Hair follicular keratinocyte (primary cell): ENCODE results near the gene DIS3L2. TPM values are rescaled to one million over a fixed set of nuclear protein-coding genes. Genes with fewer than 3 reads are reported as not detected.

Experiments used
- total RNA-seq: library from RNA; depleted of rRNA; stranded (reverse); fragments of >200 nt; gene quantifications from 2 replicates; pipeline ENCODE4 v1.2.3, GENCODE V29; 2015

The DIS3L2 gene
- total RNA-seq = 10.4 and 17.8 TPM in 2 replicates

GRCh38 chr2:231961349-231962166 is at the start of gene DIS3L2:
Gene DIS3L2 (plus strand): TSS chr2:231961713. CDS start chr2:232014928, 53,215 bp downstream.

GRCh38 chr2:231926180-231926741 is 35.3 kb upstream of the DIS3L2 start, which contains the start of gene NPPC:
Gene NPPC (minus strand): TSS chr2:231926396. CDS start chr2:231926249, 147 bp downstream.

GRCh38 chr2:232378735-232379151 is 417.2 kb downstream of the DIS3L2 start, which contains the start of gene ALPP:
Gene ALPP (plus strand): TSS chr2:232378751. CDS start chr2:232378803, 52 bp downstream.

Other genes starting within 250 kb of the DIS3L2 start
- gene PDE6D, start 180.4 kb upstream of the DIS3L2 start, total RNA-seq = 27.3 and 28.2 TPM in 2 replicates
- 29.1 and 32.8 TPM in 2 replicates for gene COPS7B, start 175.3 kb upstream of the DIS3L2 start, total RNA-seq
- not detected in 2 replicates for gene NPPC, start 35.3 kb upstream of the DIS3L2 start, total RNA-seq